KG1 (cell line): ENCODE results near the gene SSRP1.

Experiments used
- DNase-seq: peaks from one replicate; lab custom pipeline; 2025; lab: John Stamatoyannopoulos, UW

Gene SSRP1

GRCh38 chr11:57314221-57314973 lies 21.3 kb downstream of the SSRP1 start:
- no peak for DNase-seq

GRCh38 chr11:57313788-57314135 lies 21.9 kb downstream of the SSRP1 start:
- no peak for DNase-seq

DNA sequence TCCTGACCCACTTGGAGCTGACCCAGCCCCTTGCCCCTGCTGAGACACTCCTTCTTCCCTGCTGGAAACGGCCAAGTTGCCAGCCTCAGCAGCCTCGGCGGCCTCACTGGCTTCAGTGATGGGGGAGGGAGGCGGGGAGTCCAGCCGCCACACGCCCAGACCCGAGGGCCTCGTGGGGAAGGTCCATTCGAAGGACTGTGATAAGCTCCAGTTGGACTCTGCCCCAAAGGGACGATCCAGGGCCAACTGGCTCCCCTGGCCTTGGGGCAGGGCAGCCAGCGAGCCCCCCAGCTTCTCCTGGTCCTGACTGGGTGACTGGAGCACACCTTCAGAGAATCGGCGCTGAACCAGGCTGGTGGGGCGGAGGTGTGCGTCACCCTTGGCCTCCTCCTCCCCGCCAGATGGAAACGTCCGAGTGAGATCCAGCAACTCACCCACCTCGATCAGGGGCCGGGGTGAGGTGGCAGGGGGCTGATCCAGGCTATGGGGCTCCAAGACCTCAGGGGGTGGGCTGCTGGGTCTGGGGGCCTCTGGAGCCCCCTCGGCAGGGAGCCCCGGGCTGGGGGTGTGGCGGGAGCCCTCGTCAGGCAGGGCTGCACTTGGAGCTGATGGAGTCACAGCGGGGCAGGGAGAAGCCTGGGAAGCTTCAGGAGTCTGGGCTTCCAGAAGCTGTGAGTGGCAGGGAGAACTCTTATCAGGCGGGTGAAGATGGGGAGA lies 22.5 kb downstream of the SSRP1 start:
- DNase-seq = no peak

- DNase-seq = no peak
Measured at GRCh38 chr11:57312511-57313021, 23.1 kb downstream of the SSRP1 start.

DNA sequence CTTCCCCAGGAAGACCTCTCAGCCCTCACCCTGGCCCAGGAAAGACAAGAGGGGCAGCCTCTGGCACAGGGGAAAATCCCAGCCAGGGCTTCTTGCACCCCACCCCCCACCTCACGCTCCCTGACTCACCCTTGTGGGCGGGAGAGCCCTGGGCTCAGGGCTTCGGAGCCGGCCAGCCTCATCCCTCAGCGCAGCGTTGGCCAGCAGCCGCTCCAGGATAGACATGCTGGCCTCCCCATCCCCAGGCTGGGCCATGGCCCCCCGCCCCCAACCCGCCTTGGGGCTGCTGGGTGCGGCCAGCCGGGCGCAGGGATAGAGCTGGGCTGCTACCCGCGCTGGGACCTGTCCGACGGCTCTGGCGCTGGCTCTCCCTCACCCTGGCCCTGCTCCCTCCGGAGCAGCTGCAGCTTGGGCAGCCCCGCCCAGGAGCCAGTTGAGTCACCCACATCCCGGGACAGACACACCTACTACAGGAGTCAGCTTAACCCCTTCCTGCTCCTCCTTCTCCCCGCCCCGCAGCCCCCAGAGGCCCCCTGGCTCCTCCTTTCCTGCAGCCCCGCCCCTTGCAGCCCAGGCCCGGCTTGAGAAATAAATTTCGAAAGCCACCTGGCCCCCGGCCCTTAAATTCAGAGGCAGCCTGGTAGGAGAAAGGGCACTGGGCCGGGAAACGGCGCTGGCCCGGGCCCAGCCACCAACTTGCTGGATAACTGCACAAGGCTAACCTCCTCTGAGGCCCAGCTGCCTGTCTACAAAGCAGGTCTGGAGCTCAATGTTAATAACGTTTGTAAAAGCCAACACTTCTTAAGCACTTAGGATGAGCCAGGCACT lies 24.4 kb downstream of the SSRP1 start:
- no peak for DNase-seq

GRCh38 chr11:57310630-57311086 lies 25.0 kb downstream of the SSRP1 start:
- DNase-seq = no peak

DNA sequence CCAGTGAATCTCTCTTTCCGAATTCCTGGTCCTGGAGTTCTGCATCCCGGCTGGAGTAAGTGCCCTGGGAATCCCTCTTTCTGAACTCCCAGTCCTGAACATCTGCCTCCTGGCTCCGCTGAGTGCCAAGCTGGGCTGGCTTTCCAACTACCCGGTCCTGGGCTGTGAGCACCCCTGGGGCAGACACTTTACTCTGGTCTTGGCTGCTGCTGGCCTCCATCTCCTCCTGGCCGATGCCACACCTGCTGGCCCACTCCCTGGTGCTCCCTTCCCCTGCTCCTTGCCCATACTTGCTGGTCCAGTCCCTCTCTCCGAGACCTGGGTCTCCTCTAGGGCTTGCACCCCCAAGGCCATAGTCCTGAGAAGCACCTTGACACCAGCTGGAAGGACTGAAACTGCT lies 25.6 kb downstream of the SSRP1 start:
- no peak for DNase-seq

DNA sequence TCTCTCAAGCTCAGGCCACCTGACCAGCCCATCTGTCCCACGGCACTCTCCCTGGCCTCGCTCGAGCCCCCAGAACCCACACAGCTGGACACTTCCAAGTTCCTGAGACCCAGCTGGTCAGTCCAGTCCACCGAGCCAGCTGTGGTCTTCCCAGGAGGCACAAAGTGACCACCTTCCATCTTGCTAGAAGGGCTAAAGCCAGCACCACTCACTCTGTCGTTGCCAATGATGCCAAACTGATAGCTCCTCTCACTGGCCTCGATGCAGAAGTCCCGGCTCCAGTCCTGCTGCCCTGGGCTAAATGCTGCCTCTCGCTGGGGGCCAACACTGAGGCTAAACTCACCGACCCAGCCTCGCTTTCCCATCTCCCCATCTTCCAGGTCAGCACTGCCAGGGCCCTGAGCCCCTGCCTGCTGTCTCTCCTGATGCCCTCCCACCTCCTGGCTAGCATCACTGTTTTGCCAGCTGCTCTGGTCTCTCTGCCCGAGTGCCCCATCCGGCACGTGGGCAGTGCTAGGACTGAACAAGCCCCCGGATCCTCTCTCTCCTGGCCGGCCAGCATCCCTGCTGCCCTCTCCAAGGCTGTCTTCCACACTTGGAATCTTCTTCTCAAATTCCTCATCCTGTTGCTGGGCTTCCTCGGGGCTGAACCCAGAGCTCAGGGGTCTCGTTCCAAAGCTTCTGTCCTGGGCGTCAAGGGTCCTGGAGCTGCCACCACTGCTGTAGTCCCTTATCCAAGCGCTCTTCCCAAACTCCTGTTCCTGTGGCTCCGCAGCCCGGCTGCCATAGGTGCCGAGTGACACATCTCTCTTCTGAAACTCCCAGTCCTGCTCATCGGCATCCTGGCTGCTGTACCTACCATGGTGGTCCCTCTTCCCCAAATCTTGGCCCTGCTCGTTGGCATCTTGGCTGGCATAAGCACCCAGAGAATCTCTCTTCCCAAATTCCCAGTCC lies 26.3 kb downstream of the SSRP1 start:
- no peak for DNase-seq

DNA sequence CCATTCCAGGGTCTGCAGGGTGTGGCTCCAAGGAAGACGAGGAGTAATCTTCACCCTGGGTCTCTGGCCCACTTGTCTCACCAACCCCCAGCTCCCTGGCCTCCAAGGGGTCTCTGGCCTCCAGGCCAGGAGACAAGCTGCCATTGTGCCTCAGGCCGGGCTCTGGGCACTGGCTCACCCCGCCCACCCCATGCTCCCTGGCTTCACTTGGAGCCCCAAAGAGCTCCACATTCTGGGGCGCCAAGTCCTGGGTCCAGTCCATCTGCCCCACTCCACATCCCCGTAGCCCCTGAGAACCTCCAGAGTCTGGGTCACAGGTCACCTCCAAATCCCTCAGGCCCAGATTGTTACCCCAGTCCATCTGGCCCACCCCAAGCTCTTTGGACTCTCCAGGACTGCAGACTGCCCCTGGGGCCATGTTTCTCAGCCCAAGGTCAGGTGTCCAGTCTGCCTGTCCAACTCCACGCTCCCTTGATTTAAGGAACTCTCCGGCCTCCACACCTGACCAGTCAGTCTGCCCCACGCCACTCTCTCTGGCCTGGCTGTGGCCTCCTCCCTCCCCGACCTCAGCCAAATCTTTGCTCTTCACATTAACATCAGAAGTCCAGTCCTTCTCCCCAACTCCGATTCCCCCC lies 27.1 kb downstream of the SSRP1 start:
- no peak for DNase-seq

- DNase-seq = no peak
Measured at GRCh38 chr11:57307666-57308270, 27.9 kb downstream of the SSRP1 start.

DNA sequence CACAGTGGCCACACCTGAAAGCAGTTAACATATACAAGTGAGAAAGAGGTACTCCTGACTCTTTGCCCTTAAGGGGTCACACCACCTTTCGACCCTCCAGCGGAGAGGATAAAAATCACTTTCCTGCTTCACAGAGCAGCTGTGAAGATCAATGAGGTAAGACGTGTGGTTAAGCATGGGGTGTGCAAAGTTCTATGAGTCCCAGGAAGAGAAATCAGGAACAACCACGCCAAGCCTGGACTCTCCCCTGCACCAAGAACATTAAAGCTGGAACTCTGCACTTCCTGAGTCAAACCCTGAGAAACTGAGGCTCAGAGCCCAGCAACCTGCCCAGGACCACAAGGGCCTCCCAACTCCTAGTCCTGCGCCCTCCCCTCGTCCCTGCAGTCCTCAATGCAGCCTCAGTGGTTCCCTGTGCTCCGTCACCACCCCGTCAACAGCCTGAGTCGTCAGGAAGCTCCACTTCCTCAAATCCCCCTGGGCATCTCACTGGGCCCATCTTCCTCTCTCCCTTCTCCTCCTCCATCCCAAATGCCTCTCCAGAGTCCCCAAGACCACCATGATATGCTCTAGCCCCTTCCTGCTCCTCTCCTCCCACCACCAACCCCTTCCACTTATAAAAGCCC lies 28.6 kb downstream of the SSRP1 start:
- no peak for DNase-seq

DNA sequence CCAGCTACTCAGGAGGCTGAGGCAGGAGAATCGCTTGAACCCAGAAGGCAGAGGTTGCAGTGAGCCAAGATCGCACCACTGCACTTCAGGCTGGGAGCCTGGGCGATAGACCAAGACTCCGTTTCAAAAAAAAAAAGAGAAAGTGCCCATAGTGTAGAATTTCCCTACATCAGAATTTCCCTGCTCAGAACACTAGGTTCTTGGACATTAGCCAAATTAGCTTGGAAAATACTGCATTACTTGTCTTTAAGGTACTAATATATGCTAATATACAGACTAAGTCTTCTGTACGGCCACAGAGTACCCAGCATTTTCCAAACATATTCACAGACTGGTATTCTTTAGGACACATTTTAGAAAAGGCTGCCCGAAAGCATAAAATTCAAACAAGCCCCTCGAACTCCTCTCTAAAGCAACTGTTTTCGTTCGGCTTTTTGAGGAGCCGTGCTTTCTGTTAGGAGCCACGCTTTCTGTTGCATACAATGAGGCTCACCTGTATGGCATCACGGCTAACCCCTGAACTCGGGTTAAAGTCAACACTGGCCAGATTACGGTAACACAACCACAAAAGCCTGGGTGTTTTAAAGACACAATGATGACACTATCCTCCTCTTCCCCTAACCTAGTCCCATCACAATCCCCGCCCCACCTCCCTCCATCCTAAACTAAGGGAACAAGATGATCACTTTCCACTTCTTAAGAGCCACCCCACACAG lies 29.4 kb downstream of the SSRP1 start:
- no peak for DNase-seq

- no peak for DNase-seq
Measured at GRCh38 chr11:57305523-57305922, 30.2 kb downstream of the SSRP1 start.

DNA sequence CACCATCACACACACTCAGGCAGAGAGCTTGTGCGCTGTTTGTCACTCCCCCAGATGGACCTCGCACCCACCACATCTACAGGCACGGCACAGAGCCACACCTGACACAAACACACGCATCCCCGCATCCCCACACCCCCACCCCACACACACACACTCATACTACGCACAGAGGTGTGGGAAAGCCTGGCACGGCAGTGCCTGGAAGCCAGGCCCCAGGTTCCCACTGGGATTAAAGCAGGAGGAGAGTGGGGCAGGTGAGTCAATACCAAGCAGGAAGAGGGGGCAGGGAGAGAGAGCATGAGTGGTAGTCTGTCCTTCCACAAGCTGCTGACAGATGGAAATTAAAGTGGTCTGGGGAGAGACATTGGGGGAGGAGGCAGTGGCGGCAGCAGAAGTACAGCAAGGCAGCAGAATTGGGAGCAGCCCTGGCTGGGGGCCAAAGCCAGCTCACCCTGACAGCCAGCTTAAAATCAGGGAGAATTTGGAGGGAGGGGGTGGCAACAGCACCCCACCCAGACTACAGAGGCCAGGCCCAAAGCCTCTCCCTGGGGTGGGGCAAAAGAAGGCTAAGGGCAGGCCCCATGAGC lies 31.6 kb downstream of the SSRP1 start:
- no peak for DNase-seq

GRCh38 chr11:57303280-57303989 lies 32.3 kb downstream of the SSRP1 start:
- no peak for DNase-seq

- DNase-seq = no peak
Measured at GRCh38 chr11:57302489-57302888, 33.2 kb downstream of the SSRP1 start.

- no peak for DNase-seq
Measured at GRCh38 chr11:57301711-57302423, 33.8 kb downstream of the SSRP1 start.

GRCh38 chr11:57300785-57301184 lies 34.9 kb downstream of the SSRP1 start:
- no peak for DNase-seq
